OCI-M2 (cell line): ENCODE results near the gene CEP250.
A peak's percentile ranks its signal among the peaks of the same experiment; 100 is the strongest.
"Not testable (repeated sequence)": the region's sequence is repeated elsewhere in the genome, so short reads cannot be mapped to it uniquely, and the experiment has no call there.

Experiments
- DNase-seq: peaks from one replicate; lab custom pipeline; 2025; ENCODE audit not compliant: unreplicated experiment; lab: John Stamatoyannopoulos, UW

Gene CEP250

DNA sequence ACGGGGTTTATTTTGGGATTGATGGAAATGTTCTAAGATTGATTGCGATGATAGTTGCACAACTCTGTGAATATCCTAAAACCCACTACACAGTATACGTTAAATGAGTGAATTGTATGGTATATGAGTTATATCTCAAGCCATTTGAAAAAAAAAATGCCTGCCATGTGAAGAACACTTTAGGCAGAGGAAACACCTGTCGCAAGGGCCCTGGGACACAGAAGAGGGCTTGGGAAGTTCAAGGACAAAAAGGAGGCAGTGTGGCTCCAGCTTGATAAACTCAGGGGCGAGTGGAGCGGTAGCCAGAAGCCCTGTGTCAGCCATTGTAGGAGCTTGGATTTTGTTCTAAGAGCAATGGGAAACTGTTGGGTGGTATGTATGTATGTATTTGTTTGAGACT is 37.0 kb downstream of the CEP250 start:
- no peak for DNase-seq

DNA sequence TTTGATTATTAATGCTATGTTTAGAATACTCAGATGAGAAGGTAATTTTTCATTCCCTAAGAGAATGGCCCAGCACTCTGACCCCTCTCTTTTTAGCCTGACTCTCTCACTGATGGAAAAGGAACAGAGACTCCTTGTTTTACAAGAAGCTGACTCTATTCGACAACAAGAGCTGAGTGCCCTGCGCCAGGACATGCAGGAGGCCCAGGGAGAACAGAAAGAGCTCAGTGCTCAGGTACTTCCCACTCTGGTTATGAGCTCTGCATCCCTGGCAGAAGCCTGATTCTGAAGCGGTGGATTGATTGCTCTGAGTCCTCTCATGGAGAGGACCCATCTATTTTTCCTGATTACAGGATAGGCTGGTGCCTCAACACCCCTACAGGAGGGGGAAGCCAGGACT is 41.1 kb downstream of the CEP250 start:
- DNase-seq = no peak

DNA sequence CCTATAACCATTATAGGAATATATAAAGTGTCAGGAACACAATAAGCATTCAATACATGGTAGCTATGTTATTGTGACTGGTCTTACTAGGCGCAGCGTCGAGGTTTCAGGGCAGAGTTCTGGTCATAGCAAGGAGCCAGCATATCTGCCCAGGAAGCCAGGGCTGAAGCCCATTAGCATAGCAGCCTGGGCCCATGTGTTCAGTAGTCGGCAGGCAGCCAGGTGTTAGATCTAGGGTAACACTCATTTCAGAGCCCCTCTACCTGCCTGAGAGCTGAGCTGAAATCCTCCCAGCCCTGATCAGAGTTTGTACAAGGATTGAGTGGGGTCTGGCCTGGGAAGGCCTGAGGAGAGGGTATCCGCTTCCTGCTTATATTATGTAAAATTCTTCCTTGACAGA is 41.9 kb downstream of the CEP250 start:
- DNase-seq = no peak

DNA sequence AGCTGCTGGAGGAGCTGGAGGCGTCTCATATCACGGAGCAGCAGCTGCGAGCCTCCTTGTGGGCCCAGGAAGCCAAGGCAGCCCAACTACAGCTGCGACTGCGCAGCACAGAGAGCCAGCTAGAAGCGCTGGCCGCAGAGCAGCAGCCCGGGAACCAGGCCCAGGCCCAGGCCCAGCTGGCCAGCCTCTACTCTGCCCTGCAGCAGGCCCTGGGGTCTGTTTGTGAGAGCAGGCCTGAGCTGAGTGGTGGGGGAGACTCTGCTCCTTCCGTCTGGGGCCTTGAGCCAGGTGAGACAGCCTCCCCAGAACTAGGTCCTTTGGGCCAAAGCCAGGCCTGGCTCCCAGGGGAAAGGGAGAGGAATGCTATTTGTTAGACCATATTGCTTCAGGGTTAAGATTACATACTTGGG is 42.4 kb downstream of the CEP250 start:
- DNase-seq = no peak

DNA sequence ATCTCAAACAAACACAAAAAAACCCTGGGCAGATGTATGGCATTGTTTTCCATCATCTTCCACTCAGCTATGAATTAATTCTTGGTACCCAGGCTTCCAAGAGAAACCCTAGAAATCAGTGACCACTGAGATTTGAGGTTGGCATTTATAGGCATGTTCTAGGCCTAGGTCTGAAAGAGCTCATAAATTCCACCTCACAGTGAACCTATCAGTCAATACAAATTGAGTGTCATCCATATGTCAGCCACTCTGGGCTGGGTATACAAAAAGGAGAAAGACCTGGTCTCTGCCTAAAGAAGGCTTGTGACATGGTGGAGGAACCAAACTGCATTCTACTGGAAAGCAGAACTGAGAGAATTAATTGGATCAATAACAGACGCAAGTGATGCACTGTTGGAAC is 43.9 kb downstream of the CEP250 start:
- no peak for DNase-seq

DNA sequence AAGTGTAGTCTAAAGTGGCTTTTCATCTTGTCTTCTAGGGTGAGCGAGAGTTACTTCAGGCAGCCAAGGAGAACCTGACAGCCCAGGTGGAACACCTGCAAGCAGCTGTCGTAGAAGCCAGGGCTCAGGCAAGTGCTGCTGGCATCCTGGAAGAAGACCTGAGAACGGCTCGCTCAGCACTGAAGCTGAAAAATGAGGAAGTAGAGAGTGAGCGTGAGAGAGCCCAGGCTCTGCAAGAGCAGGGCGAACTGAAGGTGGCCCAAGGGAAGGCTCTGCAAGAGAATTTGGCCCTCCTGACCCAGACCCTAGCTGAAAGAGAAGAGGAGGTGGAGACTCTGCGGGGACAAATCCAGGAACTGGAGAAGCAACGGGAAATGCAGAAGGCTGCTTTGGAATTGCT is 47.0 kb downstream of the CEP250 start:
- DNase-seq = no peak

DNA sequence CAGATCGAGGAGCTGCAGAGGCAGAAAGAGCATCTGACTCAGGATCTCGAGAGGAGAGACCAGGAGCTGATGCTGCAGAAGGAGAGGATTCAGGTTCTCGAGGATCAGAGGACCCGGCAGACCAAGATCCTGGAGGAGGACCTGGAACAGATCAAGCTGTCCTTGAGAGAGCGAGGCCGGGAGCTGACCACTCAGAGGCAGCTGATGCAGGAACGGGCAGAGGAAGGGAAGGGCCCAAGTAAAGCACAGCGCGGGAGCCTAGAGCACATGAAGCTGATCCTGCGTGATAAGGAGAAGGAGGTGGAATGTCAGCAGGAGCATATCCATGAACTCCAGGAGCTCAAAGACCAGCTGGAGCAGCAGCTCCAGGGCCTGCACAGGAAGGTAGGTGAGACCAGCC is 47.9 kb downstream of the CEP250 start:
- DNase-seq = no peak

DNA sequence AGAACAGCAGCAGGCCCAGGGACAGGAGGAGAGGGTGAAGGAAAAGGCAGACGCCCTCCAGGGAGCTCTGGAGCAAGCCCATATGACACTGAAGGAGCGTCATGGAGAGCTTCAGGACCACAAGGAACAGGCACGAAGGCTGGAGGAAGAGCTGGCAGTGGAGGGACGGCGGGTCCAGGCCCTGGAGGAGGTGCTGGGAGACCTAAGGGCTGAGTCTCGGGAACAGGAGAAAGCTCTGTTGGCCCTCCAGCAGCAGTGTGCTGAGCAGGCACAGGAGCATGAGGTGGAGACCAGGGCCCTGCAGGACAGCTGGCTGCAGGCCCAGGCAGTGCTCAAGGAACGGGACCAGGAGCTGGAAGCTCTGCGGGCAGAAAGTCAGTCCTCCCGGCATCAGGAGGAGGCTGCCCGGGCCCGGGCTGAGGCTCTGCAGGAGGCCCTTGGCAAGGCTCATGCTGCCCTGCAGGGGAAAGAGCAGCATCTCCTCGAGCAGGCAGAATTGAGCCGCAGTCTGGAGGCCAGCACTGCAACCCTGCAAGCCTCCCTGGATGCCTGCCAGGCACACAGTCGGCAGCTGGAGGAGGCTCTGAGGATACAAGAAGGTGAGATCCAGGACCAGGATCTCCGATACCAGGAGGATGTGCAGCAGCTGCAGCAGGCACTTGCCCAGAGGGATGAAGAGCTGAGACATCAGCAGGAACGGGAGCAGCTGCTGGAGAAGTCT is 48.6 kb downstream of the CEP250 start:
- no peak for DNase-seq

DNA sequence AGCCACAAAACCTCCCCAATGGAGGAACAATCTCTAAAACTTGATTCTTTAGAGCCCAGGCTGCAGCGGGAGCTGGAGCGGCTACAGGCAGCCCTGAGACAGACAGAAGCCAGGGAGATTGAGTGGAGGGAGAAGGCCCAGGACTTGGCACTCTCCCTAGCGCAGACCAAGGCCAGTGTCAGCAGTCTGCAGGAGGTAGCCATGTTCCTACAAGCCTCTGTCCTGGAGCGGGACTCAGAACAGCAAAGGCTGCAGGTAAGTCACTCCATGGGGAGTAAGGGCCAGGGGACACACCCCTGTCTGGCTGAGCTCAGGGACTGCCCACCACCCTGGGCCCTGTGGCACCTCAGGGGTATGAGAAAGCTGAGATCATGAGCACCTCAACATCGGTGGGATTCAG is 49.4 kb downstream of the CEP250 start:
- no peak for DNase-seq

DNA sequence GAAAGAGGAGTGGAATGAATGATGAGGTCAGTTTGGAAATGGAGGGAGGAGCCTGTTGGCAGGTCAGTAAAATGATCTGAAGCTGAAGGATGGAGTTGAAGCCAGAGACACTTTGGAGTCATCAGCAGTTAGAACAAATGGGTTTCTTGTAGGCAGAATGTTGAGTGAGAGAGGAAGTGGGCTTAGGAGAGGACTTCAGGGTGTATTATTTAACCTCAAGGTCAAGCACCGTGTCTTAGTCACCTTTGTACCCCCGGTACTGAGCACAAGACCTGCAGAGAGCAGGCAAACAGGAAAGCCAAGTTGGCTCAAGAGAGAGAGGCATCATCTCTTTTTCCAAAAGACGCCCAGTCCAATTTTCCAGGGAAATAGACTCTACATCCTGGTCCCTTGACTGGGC is 50.8 kb downstream of the CEP250 start:
- no peak for DNase-seq

DNA sequence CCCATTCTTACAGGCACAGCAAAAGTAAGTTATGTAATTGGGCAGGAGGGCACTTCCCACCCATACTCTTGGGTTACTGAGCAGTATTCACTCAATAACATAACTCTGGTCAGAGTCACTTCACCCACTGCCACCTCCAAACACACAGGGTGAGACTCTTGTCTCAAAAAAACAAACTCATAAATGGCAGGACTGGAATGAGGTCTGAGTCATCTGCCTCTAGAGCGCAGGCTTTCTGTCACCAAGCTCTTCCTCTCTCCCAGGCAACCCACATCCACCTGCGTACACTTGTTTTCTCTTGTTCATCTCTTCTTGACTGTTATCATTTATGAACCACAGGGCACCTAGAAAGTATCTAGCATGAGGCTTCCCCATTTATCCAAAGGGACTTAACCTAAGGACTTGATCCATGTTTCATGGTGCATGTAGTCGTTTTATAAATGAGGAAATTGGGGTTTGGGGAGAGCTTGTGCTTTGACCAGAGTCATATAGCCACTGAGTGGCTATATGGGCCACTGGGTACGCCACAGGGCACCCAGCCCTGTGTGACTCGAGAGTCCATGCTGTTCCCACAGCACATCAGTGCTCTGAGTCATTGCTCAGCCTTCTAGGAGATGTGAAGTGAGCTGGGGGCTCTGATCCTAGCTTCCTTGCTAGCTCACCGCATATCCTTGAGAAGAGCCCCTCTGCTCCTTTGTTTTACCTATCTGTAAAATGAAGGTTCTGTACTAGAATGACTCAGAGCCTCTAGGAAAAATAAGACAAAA is 51.7 kb downstream of the CEP250 start:
- DNase-seq = no peak

DNA sequence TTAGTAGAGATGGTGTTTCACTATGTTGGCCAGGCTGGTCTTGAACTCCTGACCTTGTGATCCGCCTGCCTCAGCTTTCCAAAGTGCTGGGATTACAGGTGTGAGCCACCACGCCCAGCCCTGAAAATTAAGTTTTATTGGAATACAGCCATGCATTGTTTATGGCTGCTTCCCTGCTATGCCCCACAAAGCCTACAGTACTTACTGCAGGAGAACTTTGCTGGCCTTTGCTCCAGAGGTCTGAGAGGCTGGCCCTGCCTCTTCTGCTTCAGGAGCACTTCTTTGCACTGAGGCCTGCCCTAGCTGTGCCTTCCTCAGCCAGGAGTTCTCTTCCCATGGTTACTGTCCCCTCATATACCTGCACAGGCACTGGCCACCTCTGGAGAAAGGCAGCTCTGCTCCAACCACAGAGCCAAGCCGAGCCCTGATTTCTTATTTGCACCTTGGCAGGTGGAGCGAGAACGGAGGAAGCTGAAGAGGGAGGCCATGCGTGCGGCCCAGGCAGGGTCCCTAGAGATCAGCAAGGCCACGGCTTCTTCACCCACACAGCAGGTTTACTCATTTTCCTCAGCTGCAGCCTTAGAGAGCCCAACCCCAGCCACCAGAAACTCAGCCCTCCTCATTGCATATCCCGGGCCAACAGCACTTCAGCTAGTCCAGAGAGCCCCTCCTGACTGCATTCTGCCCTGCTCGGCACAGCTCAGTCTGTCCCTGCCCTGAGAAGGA is 53.3 kb downstream of the CEP250 start:
- no peak for DNase-seq

DNA sequence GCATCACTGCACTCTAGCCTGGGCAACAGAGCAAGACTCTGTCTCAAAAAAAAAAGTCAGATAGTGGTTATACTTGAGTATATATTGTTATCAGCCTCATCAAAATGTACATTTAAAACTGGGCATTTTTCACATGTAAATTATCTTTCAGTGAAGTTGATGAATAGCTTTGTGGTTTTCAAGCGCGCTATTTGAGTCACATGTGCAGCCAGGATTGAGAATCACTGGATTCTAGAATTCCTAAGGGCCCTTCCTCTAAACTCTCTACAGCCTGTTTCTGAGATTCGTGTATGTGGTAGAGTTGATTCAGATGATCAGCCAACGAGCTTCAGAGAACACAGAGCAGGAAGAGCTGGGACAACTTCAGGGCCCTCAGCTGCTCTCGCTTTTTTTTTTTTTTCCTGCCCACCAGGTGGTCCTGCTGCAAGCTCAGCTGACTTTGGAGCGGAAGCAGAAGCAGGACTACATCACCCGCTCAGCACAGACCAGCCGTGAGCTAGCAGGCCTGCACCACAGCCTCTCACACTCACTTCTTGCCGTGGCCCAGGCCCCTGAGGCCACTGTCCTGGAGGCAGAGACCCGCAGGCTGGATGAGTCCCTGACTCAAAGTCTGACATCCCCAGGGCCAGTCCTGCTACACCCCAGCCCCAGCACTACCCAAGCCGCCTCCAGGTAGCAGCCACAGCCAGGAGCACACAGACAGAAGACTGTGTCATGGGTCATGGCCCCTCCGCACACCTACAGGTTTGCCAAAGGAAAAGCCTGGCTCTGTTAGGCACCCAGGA is 55.7 kb downstream of the CEP250 start:
- no peak for DNase-seq

DNA sequence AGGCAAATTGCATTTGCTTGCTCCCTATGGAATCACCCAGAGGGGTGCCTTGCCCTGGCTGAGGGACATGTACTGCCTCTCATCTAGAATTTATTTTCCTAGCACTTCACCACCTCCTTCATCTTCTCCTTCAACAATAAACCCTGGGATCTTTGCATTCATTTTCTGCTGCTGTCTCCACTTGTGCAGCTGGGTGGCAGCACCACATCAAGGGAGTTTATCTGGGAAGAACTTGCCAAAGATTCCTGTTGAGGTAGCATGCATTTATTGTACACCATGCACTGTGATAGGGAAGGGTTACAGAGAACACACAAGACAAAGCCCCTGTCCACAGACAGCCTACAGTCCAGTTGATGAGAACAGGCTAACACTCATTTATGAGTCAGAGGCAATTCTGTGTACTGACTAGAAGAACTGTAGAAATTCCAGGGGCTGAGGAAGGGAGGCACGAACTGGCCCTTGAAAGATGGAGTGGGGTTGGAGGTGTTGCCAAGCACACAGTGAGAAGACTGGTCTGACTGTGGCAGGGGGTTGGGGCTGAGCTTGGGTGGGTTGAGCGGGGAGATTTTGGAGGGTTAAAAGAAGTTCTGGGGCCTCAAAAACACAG is 56.5 kb downstream of the CEP250 start:
- no peak for DNase-seq

DNA sequence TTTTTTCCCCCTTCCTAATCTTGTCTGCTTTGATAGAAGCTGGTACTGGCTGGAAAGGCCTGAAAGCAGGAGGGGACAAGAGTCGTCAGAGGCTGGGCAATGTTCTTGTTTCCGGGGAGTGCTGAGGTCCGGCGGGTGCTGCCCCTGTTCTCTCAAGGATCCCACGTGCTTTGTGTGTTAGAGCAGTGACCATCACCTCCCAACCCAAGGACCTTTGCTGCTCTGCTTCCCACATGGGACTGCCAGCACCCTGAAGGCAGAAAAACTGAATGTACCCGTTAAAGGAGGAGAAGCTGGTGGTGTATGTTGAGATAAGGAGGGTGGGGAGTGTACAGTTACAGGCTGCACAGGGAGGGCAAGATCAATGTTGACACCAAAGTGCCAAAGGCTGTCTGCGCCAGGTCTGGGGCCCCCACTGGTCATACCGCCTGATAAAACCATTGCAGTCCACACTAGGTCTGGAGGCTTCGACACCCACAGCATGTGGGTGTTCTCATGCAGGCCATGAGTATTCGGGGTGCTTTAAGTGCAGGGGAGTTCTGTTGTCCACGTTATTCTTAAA is 59.1 kb downstream of the CEP250 start:
- DNase-seq = peak; percentile 90

DNA sequence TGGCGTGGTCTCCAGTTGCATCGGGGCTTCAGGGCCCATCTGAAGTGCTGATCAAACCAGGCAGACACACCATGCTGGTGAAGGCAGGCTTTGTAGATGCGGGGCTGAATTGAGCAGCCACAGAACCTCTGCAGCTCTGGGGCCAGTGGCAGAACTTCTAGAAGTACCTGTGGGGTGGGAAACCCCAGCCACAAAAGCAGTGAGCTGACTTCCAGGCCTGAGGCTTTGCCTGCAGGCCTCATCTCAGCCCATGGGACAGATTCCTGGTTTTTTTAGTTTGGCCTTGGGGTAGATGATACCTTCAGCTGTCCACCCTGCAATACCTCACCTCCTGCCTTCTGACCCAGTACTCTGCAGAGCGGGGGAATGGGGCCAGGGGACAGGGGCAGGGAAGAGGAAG is 59.9 kb downstream of the CEP250 start:
- no peak for DNase-seq

DNA sequence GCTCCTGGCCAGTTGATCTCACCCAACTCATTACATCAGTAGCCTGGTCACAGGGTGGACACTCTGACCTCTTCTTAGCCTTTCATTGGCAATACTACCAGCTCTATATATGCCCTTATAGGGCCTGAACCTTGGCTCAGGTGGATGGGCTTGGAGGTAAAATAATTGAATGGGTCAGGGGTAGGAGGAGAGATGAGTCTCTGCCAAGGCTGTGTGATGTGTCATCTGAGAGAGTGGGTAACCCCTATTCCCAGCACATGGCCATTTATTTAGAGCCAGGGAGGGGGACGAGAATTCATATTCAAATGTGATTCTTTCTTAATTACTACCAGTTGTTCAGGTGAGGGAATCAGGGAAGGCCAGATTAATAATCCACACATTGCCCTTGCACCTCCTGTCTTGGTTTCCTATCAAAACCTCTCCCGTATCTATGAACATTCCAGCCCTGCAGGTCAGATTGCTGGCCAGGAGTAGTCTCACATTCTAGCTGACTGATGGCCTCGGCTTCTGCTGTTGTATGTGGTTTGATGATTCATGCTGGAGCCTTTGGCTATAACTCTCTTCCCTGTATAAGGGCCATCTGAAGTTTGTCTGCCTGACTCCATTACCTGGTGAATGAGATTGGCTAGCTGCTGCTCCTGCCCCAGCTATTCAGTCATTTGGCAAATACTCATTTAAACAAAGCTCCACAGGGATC is 60.7 kb downstream of the CEP250 start:
- DNase-seq = no peak

DNA sequence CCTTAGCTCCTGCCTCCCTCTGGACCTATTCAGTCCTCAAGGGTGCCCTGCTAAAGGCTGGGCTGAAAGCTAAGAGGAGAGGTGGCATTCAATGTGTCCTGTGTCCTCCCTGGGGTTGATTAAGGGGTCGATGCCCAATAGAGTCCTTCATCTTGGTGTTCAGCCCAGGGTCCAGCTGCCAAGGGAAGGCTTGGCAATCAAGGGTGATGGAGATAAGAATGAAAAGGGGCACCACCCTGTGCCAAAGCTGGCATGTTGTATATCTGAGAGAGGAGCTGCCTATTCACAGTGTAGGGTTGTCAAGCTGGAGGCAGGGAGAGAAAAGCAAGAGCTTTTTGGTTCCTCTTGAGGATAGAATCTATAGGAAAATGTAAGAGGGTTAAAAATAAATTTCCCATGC is 61.7 kb downstream of the CEP250 start:
- DNase-seq = no peak

DNA sequence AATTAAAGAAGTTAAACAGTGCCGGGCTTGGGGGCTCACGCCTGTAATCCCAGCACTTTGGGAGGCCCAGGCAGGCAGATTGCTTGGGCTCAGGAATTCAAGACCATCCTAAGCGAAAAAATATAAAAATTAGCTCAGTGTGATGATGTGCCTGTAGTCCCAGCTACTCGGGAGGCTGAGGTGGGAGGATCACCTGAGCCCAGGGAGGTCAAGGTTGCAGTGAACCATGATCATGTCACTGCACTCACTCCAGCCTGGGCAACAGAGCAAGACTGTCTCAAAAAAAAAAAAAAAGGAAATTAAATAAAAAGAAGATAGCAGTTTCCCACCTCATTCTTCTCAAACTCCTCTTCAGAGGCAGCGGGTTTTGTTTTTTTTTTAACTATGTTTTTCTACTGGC is 62.4 kb downstream of the CEP250 start:
- DNase-seq = not testable (repeated sequence)

DNA sequence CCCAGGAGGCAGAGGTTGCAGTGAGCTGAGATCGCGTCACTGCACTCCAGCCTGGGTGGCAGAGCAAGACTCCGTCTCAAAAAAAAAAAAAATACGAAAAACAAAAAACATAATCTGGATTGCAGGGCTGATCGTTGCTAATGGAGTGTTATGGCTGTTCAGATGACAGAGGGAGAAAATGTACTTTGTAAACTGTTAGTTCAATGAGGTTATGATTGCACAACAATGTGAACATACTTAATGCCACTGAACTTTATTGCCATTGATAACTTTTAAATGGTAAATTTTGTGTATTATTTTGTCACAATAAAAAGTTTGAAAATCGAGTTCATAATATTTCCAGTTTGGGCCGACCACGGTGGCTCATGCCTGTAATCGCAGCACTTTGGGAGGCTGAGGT is 63.6 kb downstream of the CEP250 start:
- DNase-seq = no peak
